Kidney glomerular epithelial cell (primary cell): ENCODE data around the gene RCBTB1.
"Not testable (repeated sequence)": the region's sequence is repeated elsewhere in the genome, so short reads cannot be mapped to it uniquely, and the experiment has no call there.

Experiments used
- DNase-seq: peaks from one replicate; lab custom pipeline; 2025; lab: John Stamatoyannopoulos, UW

RCBTB1 gene

DNA sequence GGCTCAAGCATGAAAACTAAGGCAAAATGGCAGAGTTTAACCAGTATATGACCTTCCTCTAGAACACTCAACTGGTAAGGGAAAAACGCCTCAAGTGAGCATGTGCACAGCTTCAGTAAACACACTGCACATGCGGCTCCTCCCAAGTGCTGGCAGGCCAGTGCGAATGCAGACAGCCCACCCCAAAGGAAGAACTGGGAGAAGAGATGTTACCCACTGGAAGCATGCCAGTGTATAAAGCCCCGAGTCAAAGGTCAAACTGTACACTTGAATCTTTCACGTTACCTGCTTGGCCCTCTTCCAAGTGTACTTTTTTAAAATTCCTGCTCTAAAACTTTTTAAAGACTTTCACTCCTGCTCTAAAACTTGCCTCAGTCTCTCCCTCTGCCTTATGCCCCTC is 19.2 kb upstream of the RCBTB1 start:
- DNase-seq, result no peak

DNA sequence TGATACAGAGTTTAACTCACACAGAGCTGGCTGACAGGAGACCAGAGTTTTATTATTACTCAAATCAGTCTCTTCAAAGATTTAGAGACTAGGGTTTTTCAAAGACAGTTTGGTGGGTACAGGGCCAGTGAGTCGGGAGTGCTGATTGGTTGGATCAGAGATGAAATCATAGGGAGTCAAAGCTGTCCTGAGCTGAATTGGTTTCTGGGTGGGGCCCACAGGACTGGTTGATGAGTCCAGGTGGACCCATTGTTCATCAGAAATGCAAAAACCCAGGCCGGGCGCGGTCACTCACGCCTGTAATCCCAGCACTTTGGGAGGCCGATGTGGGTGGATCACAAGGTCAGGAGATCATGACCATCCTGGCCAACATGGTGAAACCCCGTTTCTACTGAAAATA is 17.3 kb upstream of the RCBTB1 start:
- not testable (repeated sequence) for DNase-seq

DNA sequence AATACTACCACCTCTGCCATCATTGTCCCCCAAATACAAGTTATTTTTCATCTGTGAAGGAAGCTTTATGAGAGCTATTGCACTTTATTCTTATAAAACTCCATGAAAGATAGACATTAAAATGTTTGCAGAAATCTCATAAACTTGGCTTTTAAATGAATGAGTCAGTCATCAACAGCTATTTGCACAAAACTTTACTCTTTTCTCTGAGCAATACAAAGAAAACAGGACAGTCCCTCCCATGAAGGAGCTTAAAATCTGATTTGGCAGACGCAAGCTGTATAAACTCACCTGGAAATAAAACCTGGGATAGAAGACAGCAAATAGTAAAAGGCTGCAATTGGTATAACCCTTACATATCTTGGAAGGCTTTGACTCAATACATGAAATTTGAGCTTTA is 16.6 kb upstream of the RCBTB1 start:
- no peak for DNase-seq

- no peak for DNase-seq
These were observed 11.8 kb upstream of the RCBTB1 start for GRCh38 chr13:49597043-49597641.

DNA sequence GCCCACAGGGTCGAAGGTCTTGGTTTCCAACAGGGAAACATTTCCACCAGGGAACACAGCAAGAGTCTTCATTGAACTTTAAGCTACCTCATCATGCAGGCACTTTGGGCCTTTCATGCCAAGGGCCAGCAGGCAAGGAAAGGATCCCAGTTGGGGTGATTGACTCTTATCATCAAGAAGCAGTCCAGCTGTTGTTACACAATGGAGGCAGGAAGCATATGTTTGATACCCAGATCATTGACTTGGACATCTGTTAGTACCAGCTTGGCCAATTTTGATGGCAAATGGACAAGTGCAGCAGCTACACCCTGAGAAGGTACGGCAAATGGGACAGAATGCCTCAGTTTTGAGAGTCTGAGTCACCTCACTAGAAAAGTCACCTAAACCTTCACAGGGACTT is 10.9 kb upstream of the RCBTB1 start:
- DNase-seq, result no peak

DNA sequence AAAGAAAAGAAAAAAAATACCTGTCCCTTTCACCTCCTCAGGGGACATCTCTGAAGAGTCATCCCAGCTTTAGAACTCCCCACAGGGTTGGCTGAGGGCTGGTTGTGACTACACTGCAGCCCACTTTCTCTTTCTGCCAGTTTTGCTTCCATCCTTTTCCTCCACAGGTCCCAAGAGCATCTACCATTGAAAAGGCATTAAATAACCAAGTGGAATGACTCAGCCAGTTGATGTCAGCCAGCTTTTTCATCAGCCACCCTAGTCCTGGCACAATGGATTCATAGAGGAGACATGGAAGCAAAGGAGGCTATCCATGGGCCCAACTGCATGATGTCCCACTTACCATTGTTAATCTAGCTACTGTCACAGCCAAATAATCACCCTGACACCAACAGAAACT is 9.2 kb upstream of the RCBTB1 start:
- DNase-seq, result no peak

DNA sequence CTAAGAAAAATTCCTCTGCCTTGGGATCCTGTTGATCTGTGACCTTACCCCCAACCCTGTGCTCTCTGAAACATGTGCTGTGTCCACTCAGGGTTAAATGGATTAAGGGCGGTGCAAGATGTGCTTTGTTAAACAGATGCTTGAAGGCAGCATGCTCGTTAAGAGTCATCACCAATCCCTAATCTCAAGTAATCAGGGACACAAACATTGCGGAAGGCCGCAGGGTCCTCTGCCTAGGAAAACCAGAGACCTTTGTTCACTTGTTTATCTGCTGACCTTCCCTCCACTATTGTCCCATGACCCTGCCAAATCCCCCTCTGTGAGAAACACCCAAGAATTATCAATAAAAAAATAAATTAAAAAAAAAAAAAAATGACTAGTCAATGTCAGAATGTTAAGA is 8.5 kb upstream of the RCBTB1 start:
- DNase-seq, result not testable (repeated sequence)

- not testable (repeated sequence) for DNase-seq
These were observed 5.4 kb upstream of the RCBTB1 start for GRCh38 chr13:49590714-49591113.

GRCh38 chr13:49587311-49587847 is 2.0 kb upstream of the RCBTB1 start:
- no peak for DNase-seq

GRCh38 chr13:49586717-49587116 is 1.4 kb upstream of the RCBTB1 start:
- no peak for DNase-seq

GRCh38 chr13:49584771-49585182 is 581 bp downstream of the RCBTB1 start:
- DNase-seq, result no peak

DNA sequence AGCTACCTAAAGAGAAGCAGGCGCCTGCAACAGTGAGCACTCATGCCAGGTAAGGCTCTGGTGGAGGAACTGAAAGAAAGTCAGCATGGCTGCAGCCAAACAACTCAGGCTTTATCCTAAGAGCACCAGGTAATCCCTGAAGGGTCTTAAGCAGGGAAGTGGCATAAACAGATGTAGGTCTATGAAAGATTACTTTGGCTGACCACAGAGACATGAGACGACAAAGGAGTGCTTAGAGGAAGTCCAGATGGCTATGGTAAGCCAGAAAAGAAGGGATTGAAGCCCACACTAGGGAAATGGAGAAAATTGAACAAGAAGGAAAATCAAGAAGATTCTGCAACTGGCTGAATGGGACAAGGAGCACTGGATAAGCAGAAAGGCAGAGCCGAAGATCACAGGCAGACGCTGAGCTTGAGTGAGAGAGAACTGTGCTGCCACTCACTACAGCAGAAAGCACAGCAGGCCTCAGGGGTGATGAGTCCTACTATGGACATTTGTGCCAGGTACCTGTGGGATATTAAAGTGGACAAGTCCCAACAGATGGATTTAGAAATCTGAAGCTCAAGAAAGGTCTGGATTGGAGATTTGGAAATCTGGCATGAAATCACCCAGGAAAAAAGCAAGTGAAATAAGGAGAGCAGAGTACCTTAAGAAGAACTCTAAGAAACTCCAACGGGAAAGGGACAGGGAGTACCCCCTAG is 4.2 kb downstream of the RCBTB1 start:
- DNase-seq, result no peak

GRCh38 chr13:49579501-49579900 is 5.9 kb downstream of the RCBTB1 start:
- DNase-seq, result no peak

DNA sequence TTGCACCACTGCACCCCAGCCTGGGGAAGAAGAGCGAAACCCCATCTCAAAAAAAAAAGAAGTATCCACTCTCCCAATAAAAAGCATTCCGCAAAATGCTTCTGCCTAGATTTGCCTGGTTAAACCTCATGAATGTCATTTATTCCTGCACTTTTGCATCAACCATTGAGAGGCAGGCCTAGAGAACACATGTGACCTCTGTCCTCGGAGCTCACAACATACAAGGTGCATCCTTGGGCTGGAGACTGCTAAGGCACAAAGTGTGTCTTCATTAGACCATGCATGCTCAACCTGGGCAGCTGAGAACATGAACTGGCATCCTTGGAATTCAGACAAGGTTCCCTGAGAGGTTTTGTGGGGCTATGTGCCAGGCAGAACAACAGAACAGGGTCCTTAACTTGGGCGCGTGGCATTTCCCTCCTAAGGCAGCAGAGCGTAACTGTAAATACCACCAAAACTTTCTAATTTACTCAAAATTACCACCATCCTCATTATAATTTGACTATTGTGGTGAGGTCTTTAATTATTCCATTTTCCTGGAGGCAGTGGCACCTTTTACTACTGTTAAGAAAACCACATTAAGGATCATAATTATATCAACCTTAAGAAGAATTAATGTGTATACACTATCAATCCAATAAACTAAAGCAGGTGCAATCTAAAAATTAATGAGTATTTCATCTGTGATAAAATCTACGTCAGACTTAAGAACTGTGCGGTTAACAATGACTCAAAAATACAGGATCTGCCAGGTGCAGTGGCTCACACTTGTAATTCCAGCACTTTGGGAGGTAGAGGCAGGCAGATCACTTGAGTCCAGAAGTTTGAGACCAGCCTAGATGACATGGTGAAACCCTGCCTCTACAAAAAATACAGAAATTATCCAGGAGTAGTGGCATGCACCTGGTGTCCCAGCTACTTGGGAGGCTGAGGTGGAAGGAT is 13.8 kb downstream of the RCBTB1 start:
- DNase-seq, result no peak

GRCh38 chr13:49569993-49570689 is 15.2 kb downstream of the RCBTB1 start:
- DNase-seq, result no peak

DNA sequence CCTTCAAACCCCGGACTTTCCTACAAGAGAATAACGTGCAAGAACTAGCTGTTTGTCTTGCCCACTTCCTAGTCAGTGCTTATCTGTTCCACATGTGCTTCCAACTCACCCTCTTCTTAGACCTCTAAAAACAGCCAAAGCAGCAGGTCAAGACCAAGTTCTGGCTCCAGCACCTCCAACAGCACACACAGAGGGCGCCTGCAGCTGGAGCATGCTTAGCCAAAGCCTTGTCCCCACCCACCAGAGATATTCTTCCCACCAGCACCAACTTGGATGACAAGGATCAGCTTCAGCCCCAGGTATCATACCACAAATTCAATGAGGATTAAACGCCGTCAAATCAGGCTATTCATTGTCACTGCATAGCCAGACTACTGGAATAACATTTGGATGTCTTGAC is 17.9 kb downstream of the RCBTB1 start:
- no peak for DNase-seq

GRCh38 chr13:49566461-49566860 is 18.9 kb downstream of the RCBTB1 start:
- no peak for DNase-seq

DNA sequence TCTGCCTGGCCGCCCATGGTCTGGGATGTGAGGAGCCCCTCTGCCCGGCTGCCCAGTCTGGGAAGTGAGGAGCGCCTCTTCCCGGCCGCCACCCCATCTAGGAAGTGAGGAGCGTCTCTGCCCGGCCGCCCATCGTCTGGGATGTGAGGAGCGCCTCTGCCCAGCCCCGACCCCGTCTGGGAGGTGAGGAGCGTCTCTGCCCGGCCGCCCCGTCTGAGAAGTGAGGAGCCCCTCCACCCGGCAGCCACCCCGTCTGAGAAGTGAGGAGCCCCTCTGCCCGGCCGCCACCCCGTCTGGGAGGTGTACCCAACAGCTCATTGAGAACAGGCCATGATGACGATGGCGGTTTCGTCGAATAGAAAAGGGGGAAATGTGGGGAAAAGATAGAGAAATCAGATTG is 19.9 kb downstream of the RCBTB1 start:
- DNase-seq, result not testable (repeated sequence)

- DNase-seq, result no peak
These were observed 21.8 kb downstream of the RCBTB1 start for GRCh38 chr13:49563516-49563915.

- peak; percentile 12 for DNase-seq
These were observed 24.3 kb downstream of the RCBTB1 start for GRCh38 chr13:49561062-49561410.

- DNase-seq, result peak; percentile 8
These were observed 24.9 kb downstream of the RCBTB1 start for GRCh38 chr13:49560270-49561061.
